ENCODE results near the gene TM2D1. TPM values are rescaled to one million over a fixed set of nuclear protein-coding genes. Genes with fewer than 3 reads are reported as not detected.

TM2D1 gene
- total RNA-seq, 4 donors from 2014 or later = 37.6 to 67.2 (median 52.8) TPM

GRCh38 chr1:61743716-61744580 lies 19.0 kb upstream of the TM2D1 start:
- no peak for TF ChIP-seq POLR2A (IDR thresholded peaks at IDR 0.05)
- no peak for TF ChIP-seq POLR2AphosphoS5 (IDR thresholded peaks at IDR 0.05)
- no peak for TF ChIP-seq CTCF (IDR thresholded peaks at IDR 0.05)
- no peak for TF ChIP-seq EP300 (IDR thresholded peaks at IDR 0.05)
- H3K27ac ChIP-seq = peak overlapping the region; percentile 97

GRCh38 chr1:61743431-61743705 lies 18.4 kb upstream of the TM2D1 start:
- Histone ChIP-seq H3K9me3 (no peaks in the 10 kb centered on the region), H3K4me3 (peak overlapping the region; percentile 94), H3K27me3 (no peaks in the 10 kb centered on the region), H3K36me3 (no peaks in the 10 kb centered on the region), H3K4me1 (peaks cover 22% of the 10 kb centered on the region), H3K27ac (peak overlapping the region; percentile 97)
- 54% methylated on average over 5 of the region's 5 CpGs for WGBS
- DNase-seq (ENCODE audit: low spot score in 2 of 2) = no peak
- TF ChIP-seq CTCF (IDR thresholded peaks at IDR 0.05) (no peak), POLR2A (IDR thresholded peaks at IDR 0.05) (no peak), POLR2AphosphoS5 (IDR thresholded peaks at IDR 0.05) (no peak), EP300 (IDR thresholded peaks at IDR 0.05) (no peak)

More at GRCh38 chr1:61743716-61744580, 19.0 kb upstream of the TM2D1 start:
- no peak for DNase-seq (ENCODE audit: low spot score in 2 of 2)
- Histone ChIP-seq H3K4me1 (peaks cover 22% of the 10 kb centered on the region), H3K36me3 (no peaks in the 10 kb centered on the region), H3K4me3 (peak overlapping the region; percentile 94), H3K27me3 (no peaks in the 10 kb centered on the region), H3K9me3 (no peaks in the 10 kb centered on the region)
- WGBS = 55% methylated on average over 6 of the region's 6 CpGs

GRCh38 chr1:61742620-61743430 lies 17.9 kb upstream of the TM2D1 start:
- WGBS = 7% methylated on average over 5 of the region's 74 CpGs
- H3K27me3 ChIP-seq = no peaks in the 10 kb centered on the region

GRCh38 chr1:61741711-61742619 lies 17.0 kb upstream of the TM2D1 start, which contains the start of gene PATJ:
Gene PATJ (plus strand): TSS chr1:61742480. CDS start chr1:61762893, 20,413 bp downstream.
- H3K27me3 ChIP-seq = no peaks in the 10 kb centered on the region
- WGBS = 5% methylated on average over 31 of the region's 54 CpGs
- H3K27ac ChIP-seq = peak within 1 kb of the TSS; percentile 97
- peak; percentile 83 to 87 for DNase-seq (ENCODE audit: low spot score in 2 of 2)
- H3K9me3 ChIP-seq = no peaks in the 10 kb centered on the region
- no peak for TF ChIP-seq EP300 (IDR thresholded peaks at IDR 0.05)
- TF ChIP-seq POLR2A (IDR thresholded peaks at IDR 0.05) = no peak
- TF ChIP-seq POLR2AphosphoS5 (IDR thresholded peaks at IDR 0.05) = no peak
- no peak for TF ChIP-seq CTCF (IDR thresholded peaks at IDR 0.05)
- peak within 1 kb of the TSS; percentile 94 for H3K4me3 ChIP-seq
- peaks cover 21% of the 10 kb centered on the region for H3K4me1 ChIP-seq
- no peaks in the 10 kb centered on the region for H3K36me3 ChIP-seq

More at GRCh38 chr1:61742620-61743430, 17.9 kb upstream of the TM2D1 start:
- DNase-seq (ENCODE audit: low spot score in 2 of 2) = peak; percentile 71 to 80
- H3K9me3 ChIP-seq = no peaks in the 10 kb centered on the region
- peak overlapping the region; percentile 94 for H3K4me3 ChIP-seq
- peak overlapping the region; percentile 97 for H3K27ac ChIP-seq
- TF ChIP-seq POLR2A (IDR thresholded peaks at IDR 0.05) (peak in 1 of 2 donors; percentile 21), POLR2AphosphoS5 (IDR thresholded peaks at IDR 0.05) (peak in 1 of 3 donors; percentile 17), EP300 (IDR thresholded peaks at IDR 0.05) (no peak)
- no peaks in the 10 kb centered on the region for H3K36me3 ChIP-seq
- peaks cover 22% of the 10 kb centered on the region for H3K4me1 ChIP-seq
